Endothelial cell of umbilical vein (primary cell): ENCODE data around the gene NEURL2.

Experiments used
- CTCF ChIP-seq, 2 donors: IDR thresholded peaks; 1 replicate in 1 of 2; 2 replicates in 1 of 2; pipeline ENCODE4 v1.5.1; 2011; ENCODE audit warnings: low read length in 2 of 2, mild to moderate bottlenecking in 2 of 2, moderate library complexity in 2 of 2, control low read depth in 1 of 2, inconsistent platforms in 1 of 2, low read depth in 1 of 2; ENCODE audit not compliant: insufficient read depth in 1 of 2; ENCODE audit errors: extremely low read depth in 1 of 2
- GATA2 ChIP-seq: IDR thresholded peaks from 2 replicates; pipeline ENCODE4 v1.7.0; 2011; ENCODE audit warnings: low read depth, mild to moderate bottlenecking, moderate library complexity, mixed read lengths, low read length; ENCODE audit not compliant: insufficient read length, insufficient read depth

GRCh38 chr20:45933266-45934045, 42.4 kb upstream of the NEURL2 start:
- TF ChIP-seq CTCF (IDR thresholded peaks at IDR 0.05; ENCODE audit: extremely low read depth in 1 of 2, insufficient read depth in 1 of 2, low read depth in 1 of 2, low read length in 2 of 2) (peak in 1 of 2 donors; percentile 35), GATA2 (no peak)
